Measurements from ENCODE around the gene ATP13A1.

ATP13A1 gene

DNA sequence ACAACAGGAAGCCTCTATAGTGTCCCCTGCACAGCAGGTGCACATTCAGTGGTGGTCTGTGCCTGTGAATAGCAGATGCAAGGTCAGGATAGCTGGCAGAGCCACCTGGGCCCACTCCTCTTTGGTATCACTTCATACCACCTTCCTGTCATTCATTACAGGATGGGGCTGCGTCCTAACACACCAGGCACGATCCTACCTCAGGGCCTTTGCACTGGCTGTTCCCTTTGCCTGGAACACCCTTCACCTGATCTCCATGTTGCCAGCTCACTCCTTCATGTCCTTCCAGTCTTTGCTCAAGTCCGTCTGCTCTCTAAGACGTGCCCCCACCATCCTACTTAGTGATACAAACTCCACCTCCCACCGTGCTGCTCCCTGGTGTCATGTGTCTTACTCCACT, 30.8 kb downstream of the ATP13A1 start:
- no peak overlapping the region for H3K27ac ChIP-seq (ENCODE audit: poor library complexity, severe bottlenecking)
- no peaks in the 10 kb centered on the region for H3K4me1 ChIP-seq (ENCODE audit: insufficient read depth, poor library complexity, severe bottlenecking)
- ATAC-seq (ENCODE audit: low read depth) (no peak), DNase-seq (ENCODE audit: low spot score) (no peak)
- H3K27me3 ChIP-seq (ENCODE audit: insufficient read depth, poor library complexity, severe bottlenecking), result no peaks in the 10 kb centered on the region
- H3K9me3 ChIP-seq (ENCODE audit: severe bottlenecking), result no peaks in the 10 kb centered on the region
- no peak overlapping the region for H3K4me3 ChIP-seq (ENCODE audit: severe bottlenecking)
- peaks cover 9% of the 10 kb centered on the region for H3K36me3 ChIP-seq (ENCODE audit: low read depth)
- TF ChIP-seq, protein P1, sequence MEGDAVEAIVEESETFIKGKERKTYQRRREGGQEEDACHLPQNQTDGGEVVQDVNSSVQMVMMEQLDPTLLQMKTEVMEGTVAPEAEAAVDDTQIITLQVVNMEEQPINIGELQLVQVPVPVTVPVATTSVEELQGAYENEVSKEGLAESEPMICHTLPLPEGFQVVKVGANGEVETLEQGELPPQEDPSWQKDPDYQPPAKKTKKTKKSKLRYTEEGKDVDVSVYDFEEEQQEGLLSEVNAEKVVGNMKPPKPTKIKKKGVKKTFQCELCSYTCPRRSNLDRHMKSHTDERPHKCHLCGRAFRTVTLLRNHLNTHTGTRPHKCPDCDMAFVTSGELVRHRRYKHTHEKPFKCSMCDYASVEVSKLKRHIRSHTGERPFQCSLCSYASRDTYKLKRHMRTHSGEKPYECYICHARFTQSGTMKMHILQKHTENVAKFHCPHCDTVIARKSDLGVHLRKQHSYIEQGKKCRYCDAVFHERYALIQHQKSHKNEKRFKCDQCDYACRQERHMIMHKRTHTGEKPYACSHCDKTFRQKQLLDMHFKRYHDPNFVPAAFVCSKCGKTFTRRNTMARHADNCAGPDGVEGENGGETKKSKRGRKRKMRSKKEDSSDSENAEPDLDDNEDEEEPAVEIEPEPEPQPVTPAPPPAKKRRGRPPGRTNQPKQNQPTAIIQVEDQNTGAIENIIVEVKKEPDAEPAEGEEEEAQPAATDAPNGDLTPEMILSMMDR (IDR thresholded peaks at IDR 0.05; ENCODE audit: poor library complexity, severe bottlenecking), result no peak

DNA sequence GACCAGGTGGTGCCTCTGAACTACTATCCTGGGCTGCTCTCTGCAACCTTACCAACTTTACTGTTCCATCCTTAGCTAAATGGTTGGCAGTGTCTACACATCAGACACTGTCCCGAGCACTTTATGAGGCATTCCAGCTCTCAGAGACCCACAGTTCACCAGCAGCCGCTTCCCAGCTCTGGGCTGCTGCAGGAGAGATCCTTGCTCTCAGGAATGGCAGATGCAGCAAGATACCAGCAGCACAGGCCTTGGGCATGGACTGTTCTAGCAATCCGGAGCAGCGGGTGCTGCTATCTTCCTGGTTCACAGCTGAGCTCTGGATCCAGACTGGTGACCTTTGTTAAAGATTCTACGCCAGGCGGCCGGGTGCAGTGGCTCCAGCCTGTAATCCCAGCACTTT, 32.1 kb downstream of the ATP13A1 start:
- Histone ChIP-seq H3K4me1 (ENCODE audit: insufficient read depth, poor library complexity, severe bottlenecking) (no peaks in the 10 kb centered on the region), H3K27me3 (ENCODE audit: insufficient read depth, poor library complexity, severe bottlenecking) (no peaks in the 10 kb centered on the region), H3K9me3 (ENCODE audit: severe bottlenecking) (no peaks in the 10 kb centered on the region), H3K27ac (ENCODE audit: poor library complexity, severe bottlenecking) (no peak overlapping the region), H3K4me3 (ENCODE audit: severe bottlenecking) (no peak overlapping the region), H3K36me3 (ENCODE audit: low read depth) (peaks cover 9% of the 10 kb centered on the region)
- ATAC-seq (ENCODE audit: low read depth) (no peak), DNase-seq (ENCODE audit: low spot score) (no peak)
- TF ChIP-seq, protein P1 (IDR thresholded peaks at IDR 0.05; ENCODE audit: poor library complexity, severe bottlenecking), result no peak

DNA sequence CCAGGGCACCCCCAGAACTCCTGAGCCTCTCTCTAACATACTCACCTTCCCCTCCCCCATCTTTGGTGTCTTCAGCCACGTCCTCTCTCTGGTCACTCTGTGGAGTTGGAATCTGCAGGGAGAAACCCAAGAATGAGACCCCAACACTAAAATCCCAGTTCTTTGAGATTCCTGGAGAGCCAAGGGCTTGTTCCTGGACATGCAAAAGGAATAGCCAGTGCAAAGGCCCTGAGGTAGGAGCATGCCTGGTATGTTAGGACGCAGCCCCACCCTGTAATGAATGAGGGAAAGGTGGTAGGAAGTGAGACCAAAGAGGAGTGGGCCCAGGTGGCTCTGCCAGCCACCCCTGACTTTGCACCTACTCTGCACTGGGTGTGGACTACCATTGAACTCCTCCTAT, 33.0 kb downstream of the ATP13A1 start:
- H3K4me3 ChIP-seq (ENCODE audit: severe bottlenecking), result no peak overlapping the region
- no peak overlapping the region for H3K27ac ChIP-seq (ENCODE audit: poor library complexity, severe bottlenecking)
- no peaks in the 10 kb centered on the region for H3K27me3 ChIP-seq (ENCODE audit: insufficient read depth, poor library complexity, severe bottlenecking)
- no peak for ATAC-seq (ENCODE audit: low read depth)
- H3K4me1 ChIP-seq (ENCODE audit: insufficient read depth, poor library complexity, severe bottlenecking), result no peaks in the 10 kb centered on the region
- no peaks in the 10 kb centered on the region for H3K9me3 ChIP-seq (ENCODE audit: severe bottlenecking)
- H3K36me3 ChIP-seq (ENCODE audit: low read depth), result peaks cover 6% of the 10 kb centered on the region
- TF ChIP-seq, protein P1 (IDR thresholded peaks at IDR 0.05; ENCODE audit: poor library complexity, severe bottlenecking), result no peak
- no peak for DNase-seq (ENCODE audit: low spot score)

DNA sequence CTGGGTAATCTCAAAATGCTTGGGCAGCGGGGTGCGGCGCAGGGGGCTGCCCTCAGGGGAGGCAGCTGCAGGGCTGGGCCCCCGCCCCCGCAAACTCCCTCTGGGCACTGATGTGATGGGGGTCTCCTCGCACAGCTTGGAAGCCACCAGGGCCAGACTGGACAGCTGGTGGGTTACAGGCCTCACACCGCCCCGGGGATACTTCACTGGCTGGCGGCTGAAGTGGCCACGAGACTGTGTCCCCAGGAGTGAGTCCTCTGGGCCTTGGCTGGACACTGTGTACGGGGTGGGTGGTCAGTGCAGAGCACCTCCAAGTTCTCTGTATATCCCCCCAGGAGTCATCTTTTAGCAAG, 33.4 kb downstream of the ATP13A1 start:
- Histone ChIP-seq H3K27ac (ENCODE audit: poor library complexity, severe bottlenecking) (no peak overlapping the region), H3K4me1 (ENCODE audit: insufficient read depth, poor library complexity, severe bottlenecking) (no peaks in the 10 kb centered on the region), H3K36me3 (ENCODE audit: low read depth) (peaks cover 6% of the 10 kb centered on the region), H3K9me3 (ENCODE audit: severe bottlenecking) (no peaks in the 10 kb centered on the region), H3K4me3 (ENCODE audit: severe bottlenecking) (no peak overlapping the region), H3K27me3 (ENCODE audit: insufficient read depth, poor library complexity, severe bottlenecking) (no peaks in the 10 kb centered on the region)
- TF ChIP-seq, protein P1 (IDR thresholded peaks at IDR 0.05; ENCODE audit: poor library complexity, severe bottlenecking), result no peak
- ATAC-seq (ENCODE audit: low read depth) (no peak), DNase-seq (ENCODE audit: low spot score) (no peak)

DNA sequence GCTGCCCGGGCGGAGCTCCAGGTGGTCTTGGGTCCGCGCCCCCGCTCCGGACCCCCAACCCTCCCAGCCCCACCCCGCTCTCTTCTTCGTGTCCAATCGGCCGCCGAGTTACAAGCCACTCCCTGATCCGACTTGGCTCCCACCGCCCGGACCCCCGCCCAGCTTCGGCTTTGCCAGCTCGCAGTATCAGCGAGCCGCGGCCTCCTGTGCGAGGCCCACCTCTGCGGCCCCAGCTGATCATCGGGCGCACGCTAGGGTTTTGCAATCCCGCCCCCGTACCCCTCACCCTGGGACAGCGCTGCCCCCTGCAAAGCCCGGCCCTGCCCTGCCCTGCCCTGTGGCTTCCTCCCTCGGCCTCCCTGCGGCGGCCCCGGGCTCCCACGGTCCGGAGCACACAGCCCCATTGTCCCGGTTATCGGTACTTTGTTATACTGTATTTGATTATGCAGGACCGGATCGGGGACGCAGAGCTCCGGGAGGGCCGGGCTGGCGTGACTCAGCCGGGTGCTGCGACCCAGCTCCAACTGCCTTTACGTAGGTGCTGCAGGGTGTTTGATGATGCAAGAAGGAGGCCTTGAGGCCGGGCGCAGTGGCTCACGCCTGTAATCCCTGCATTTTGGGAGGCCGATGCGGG, 34.9 kb downstream of the ATP13A1 start:
- Histone ChIP-seq H3K9me3 (ENCODE audit: severe bottlenecking) (no peaks in the 10 kb centered on the region), H3K36me3 (ENCODE audit: low read depth) (no peaks in the 10 kb centered on the region), H3K27ac (ENCODE audit: poor library complexity, severe bottlenecking) (peak overlapping the region; percentile 81), H3K4me1 (ENCODE audit: insufficient read depth, poor library complexity, severe bottlenecking) (no peaks in the 10 kb centered on the region), H3K4me3 (ENCODE audit: severe bottlenecking) (peak overlapping the region; percentile 85), H3K27me3 (ENCODE audit: insufficient read depth, poor library complexity, severe bottlenecking) (no peaks in the 10 kb centered on the region)
- TF ChIP-seq, protein P1 (IDR thresholded peaks at IDR 0.05; ENCODE audit: poor library complexity, severe bottlenecking), result no peak
- peak; percentile 72 for ATAC-seq (ENCODE audit: low read depth)
- DNase-seq (ENCODE audit: low spot score), result no peak

All from RWPE2 (cell line).